NCI-H748 (cell line): ENCODE measurements around the gene TAL2.

ENCODE experiments used
- DNase-seq: peaks from one replicate; lab custom pipeline; 2025; ENCODE audit not compliant: unreplicated experiment; lab: John Stamatoyannopoulos, UW

Gene TAL2

GRCh38 chr9:105673850-105674387 is 11.7 kb downstream of the TAL2 start:
- DNase-seq, result no peak

- no peak for DNase-seq
Observed at GRCh38 chr9:105676351-105676923, 14.2 kb downstream of the TAL2 start.

- DNase-seq, result no peak
Observed at GRCh38 chr9:105678163-105678562, 15.9 kb downstream of the TAL2 start.

- no peak for DNase-seq
Observed at GRCh38 chr9:105678781-105679180, 16.5 kb downstream of the TAL2 start.

- DNase-seq, result peak; percentile 29
Observed at GRCh38 chr9:105679257-105680022, 17.2 kb downstream of the TAL2 start.

- no peak for DNase-seq
Observed at GRCh38 chr9:105681313-105681712, 19.1 kb downstream of the TAL2 start.

- no peak for DNase-seq
Observed at GRCh38 chr9:105681724-105682123, 19.5 kb downstream of the TAL2 start.

GRCh38 chr9:105683688-105684275 is 21.5 kb downstream of the TAL2 start:
- no peak for DNase-seq

- no peak for DNase-seq
Observed at GRCh38 chr9:105686936-105687335, 24.7 kb downstream of the TAL2 start.

- DNase-seq, result peak; percentile 7
Observed at GRCh38 chr9:105690742-105691141, 28.5 kb downstream of the TAL2 start.

GRCh38 chr9:105693435-105694189 is 31.4 kb downstream of the TAL2 start:
- DNase-seq, result peak; percentile 55

GRCh38 chr9:105694190-105694847 is 32.1 kb downstream of the TAL2 start, which contains the start of gene TMEM38B:
Gene TMEM38B (plus strand): TSS chr9:105694541. CDS start chr9:105694661, 120 bp downstream.
- DNase-seq, result peak; percentile 93

GRCh38 chr9:105694848-105695581 is 32.8 kb downstream of the TAL2 start:
- peak; percentile 77 for DNase-seq

- no peak for DNase-seq
Observed at GRCh38 chr9:105696219-105696793, 34.0 kb downstream of the TAL2 start.

- DNase-seq, result no peak
Observed at GRCh38 chr9:105697871-105698270, 35.6 kb downstream of the TAL2 start.

GRCh38 chr9:105698348-105698870 is 36.2 kb downstream of the TAL2 start:
- no peak for DNase-seq

GRCh38 chr9:105700668-105701067 is 38.4 kb downstream of the TAL2 start:
- DNase-seq, result no peak

- DNase-seq, result no peak
Observed at GRCh38 chr9:105701145-105701544, 38.9 kb downstream of the TAL2 start.

- no peak for DNase-seq
Observed at GRCh38 chr9:105702207-105702606, 40.0 kb downstream of the TAL2 start.
